Activated CD4-positive, CD25-positive, alpha-beta regulatory T cell (primary cell): ENCODE data around the gene ITFG1.
"Not testable (repeated sequence)": the region's sequence is repeated elsewhere in the genome, so short reads cannot be mapped to it uniquely, and the experiment has no call there.

Experiments used
- DNase-seq, 4 experiments: peaks; one replicate each; lab custom pipeline; 2025; lab: John Stamatoyannopoulos, UW

ITFG1 gene

GRCh38 chr16:47241061-47241460, 219.8 kb downstream of the ITFG1 start:
- DNase-seq = no peak

GRCh38 chr16:47236716-47237115, 224.1 kb downstream of the ITFG1 start:
- DNase-seq = no peak

GRCh38 chr16:47230296-47230695, 230.6 kb downstream of the ITFG1 start:
- no peak for DNase-seq

GRCh38 chr16:47229053-47230050, 231.5 kb downstream of the ITFG1 start:
- DNase-seq = no peak

- no peak for DNase-seq
These were observed 232.6 kb downstream of the ITFG1 start for GRCh38 chr16:47228241-47228640.

- no peak for DNase-seq
These were observed 247.0 kb downstream of the ITFG1 start for GRCh38 chr16:47213761-47214440.

- no peak for DNase-seq
These were observed 249.6 kb downstream of the ITFG1 start for GRCh38 chr16:47211218-47211617.

GRCh38 chr16:47204736-47205504, 255.9 kb downstream of the ITFG1 start:
- DNase-seq = no peak

- not testable (repeated sequence) for DNase-seq
These were observed 257.4 kb downstream of the ITFG1 start for GRCh38 chr16:47203433-47203832.

GRCh38 chr16:47198180-47198575, 262.7 kb downstream of the ITFG1 start:
- DNase-seq = no peak

GRCh38 chr16:47197536-47198179, 263.2 kb downstream of the ITFG1 start:
- DNase-seq = no peak

- no peak for DNase-seq
These were observed 264.4 kb downstream of the ITFG1 start for GRCh38 chr16:47196457-47196856.

- DNase-seq = no peak
These were observed 278.5 kb downstream of the ITFG1 start for GRCh38 chr16:47182318-47182717.

- DNase-seq = not testable (repeated sequence)
These were observed 279.8 kb downstream of the ITFG1 start for GRCh38 chr16:47181066-47181465.

GRCh38 chr16:47180073-47180472, 280.8 kb downstream of the ITFG1 start:
- no peak for DNase-seq

GRCh38 chr16:47175152-47175551, 285.7 kb downstream of the ITFG1 start:
- no peak for DNase-seq

GRCh38 chr16:47162670-47163420, 298.0 kb downstream of the ITFG1 start:
- DNase-seq = no peak

GRCh38 chr16:47161464-47161863, 299.4 kb downstream of the ITFG1 start:
- no peak for DNase-seq

- DNase-seq = no peak
These were observed 300.4 kb downstream of the ITFG1 start for GRCh38 chr16:47160422-47160821.

GRCh38 chr16:47158992-47159391, 301.9 kb downstream of the ITFG1 start:
- no peak for DNase-seq

GRCh38 chr16:47156680-47157215, 304.1 kb downstream of the ITFG1 start:
- DNase-seq = no peak
